ENCODE data around the gene SUN2. TPM values are rescaled to one million over a fixed set of nuclear protein-coding genes. Genes with fewer than 3 reads are reported as not detected.

The SUN2 gene
- total RNA-seq, 2 donors from 2014 or later = 106 to 123 TPM

- intact Hi-C loops (cut with DNase I) = no loop called here
- Histone ChIP-seq H3K9ac (ENCODE audit: low read depth in 2 of 2, low read length in 2 of 2) (no peak overlapping the region), H3K27me3 (no peaks in the 10 kb centered on the region), H3K9me3 (no peaks in the 10 kb centered on the region), H3K27ac (no peak overlapping the region), H3K36me3 (peaks cover 36% of the 10 kb centered on the region), H3K4me3 (no peak overlapping the region), H3K4me1 (no peaks in the 10 kb centered on the region)
- DNase-seq = peak; percentile 84
- peak; percentile 69 for TF ChIP-seq CTCF (IDR thresholded peaks at IDR 0.05)
These were observed 37.4 kb downstream of the SUN2 start for GRCh38 chr22:38718414-38718813.

- Histone ChIP-seq H3K4me3 (no peak overlapping the region), H3K27me3 (no peaks in the 10 kb centered on the region), H3K27ac (no peak overlapping the region), H3K9me3 (no peaks in the 10 kb centered on the region), H3K36me3 (peaks cover 25% of the 10 kb centered on the region), H3K9ac (ENCODE audit: low read depth in 2 of 2, low read length in 2 of 2) (no peak overlapping the region), H3K4me1 (no peaks in the 10 kb centered on the region)
- intact Hi-C loops (cut with DNase I) = no loop called here
- DNase-seq = no peak
- no peak for TF ChIP-seq CTCF (IDR thresholded peaks at IDR 0.05)
These were observed 38.6 kb downstream of the SUN2 start for GRCh38 chr22:38717244-38717643.

- H3K9me3 ChIP-seq = no peaks in the 10 kb centered on the region
- H3K4me3 ChIP-seq = no peak overlapping the region
- H3K9ac ChIP-seq (ENCODE audit: low read depth in 2 of 2, low read length in 2 of 2) = no peak overlapping the region
- H3K36me3 ChIP-seq = peaks cover 24% of the 10 kb centered on the region
- no peak overlapping the region for H3K27ac ChIP-seq
- H3K27me3 ChIP-seq = no peaks in the 10 kb centered on the region
- DNase-seq = no peak
- no peaks in the 10 kb centered on the region for H3K4me1 ChIP-seq
- TF ChIP-seq CTCF (IDR thresholded peaks at IDR 0.05) = no peak
- intact Hi-C loops (cut with DNase I) = no loop called here
These were observed 39.0 kb downstream of the SUN2 start for GRCh38 chr22:38716826-38717225.

- Histone ChIP-seq H3K36me3 (peaks cover 18% of the 10 kb centered on the region), H3K27me3 (no peaks in the 10 kb centered on the region), H3K4me1 (no peaks in the 10 kb centered on the region), H3K9ac (ENCODE audit: low read depth in 2 of 2, low read length in 2 of 2) (no peak overlapping the region), H3K27ac (no peak overlapping the region), H3K4me3 (no peak overlapping the region), H3K9me3 (no peaks in the 10 kb centered on the region)
- intact Hi-C loops (cut with DNase I) = no loop called here
- TF ChIP-seq CTCF (IDR thresholded peaks at IDR 0.05) = no peak
- DNase-seq = no peak
These were observed 39.5 kb downstream of the SUN2 start for GRCh38 chr22:38716271-38716670.

- no peak overlapping the region for H3K4me3 ChIP-seq
- H3K27ac ChIP-seq = no peak overlapping the region
- no peaks in the 10 kb centered on the region for H3K27me3 ChIP-seq
- peaks cover 15% of the 10 kb centered on the region for H3K36me3 ChIP-seq
- intact Hi-C loops (cut with DNase I) = no loop called here
- no peak for DNase-seq
- TF ChIP-seq CTCF (IDR thresholded peaks at IDR 0.05) = no peak
- H3K4me1 ChIP-seq = no peaks in the 10 kb centered on the region
- H3K9me3 ChIP-seq = no peaks in the 10 kb centered on the region
- H3K9ac ChIP-seq (ENCODE audit: low read depth in 2 of 2, low read length in 2 of 2) = no peak overlapping the region
These were observed 39.9 kb downstream of the SUN2 start for GRCh38 chr22:38715852-38716251.
